ENCODE measurements around the gene MYF6. TPM values are rescaled to one million over a fixed set of nuclear protein-coding genes. Genes with fewer than 3 reads are reported as not detected.

Gene MYF6
- total RNA-seq, 1 donor from 2014 or later = not detected

GRCh38 chr12:80707830-80708258, 410 bp downstream of the MYF6 start:
- no peak for ATAC-seq

GRCh38 chr12:80708259-80708974, 983 bp downstream of the MYF6 start:
- ATAC-seq = no peak

GRCh38 chr12:80708975-80709328, 1.5 kb downstream of the MYF6 start:
- no peak for ATAC-seq

- no peak for ATAC-seq
Observed at GRCh38 chr12:80709811-80710726, 2.6 kb downstream of the MYF6 start.

GRCh38 chr12:80710727-80711449, 3.5 kb downstream of the MYF6 start:
- ATAC-seq = no peak

- ATAC-seq = no peak
Observed at GRCh38 chr12:80711866-80712265, 4.4 kb downstream of the MYF6 start.

- ATAC-seq = no peak
Observed at GRCh38 chr12:80712866-80713265, 5.4 kb downstream of the MYF6 start.

GRCh38 chr12:80713419-80713818, 6.0 kb downstream of the MYF6 start:
- ATAC-seq = no peak

- no peak for ATAC-seq
Observed at GRCh38 chr12:80714055-80714454, 6.6 kb downstream of the MYF6 start.

GRCh38 chr12:80714846-80715245, 7.4 kb downstream of the MYF6 start:
- ATAC-seq = no peak

GRCh38 chr12:80715713-80716249, 8.3 kb downstream of the MYF6 start:
- ATAC-seq = no peak

GRCh38 chr12:80716696-80717469, 9.4 kb downstream of the MYF6 start, which contains the start of gene MYF5:
Gene MYF5, plus strand, starts transcription at chr12:80716912. Its CDS starts 152 bp downstream, at chr12:80717064.
- ATAC-seq = no peak

- ATAC-seq = no peak
Observed at GRCh38 chr12:80717856-80718255, 10.4 kb downstream of the MYF6 start.

GRCh38 chr12:80720516-80720915, 13.1 kb downstream of the MYF6 start:
- ATAC-seq = no peak

GRCh38 chr12:80721326-80721725, 13.9 kb downstream of the MYF6 start:
- ATAC-seq = no peak

GRCh38 chr12:80745851-80746505, 38.5 kb downstream of the MYF6 start:
- ATAC-seq = no peak

GRCh38 chr12:80747800-80748199, 40.4 kb downstream of the MYF6 start:
- no peak for ATAC-seq

GRCh38 chr12:80749456-80749855, 42.0 kb downstream of the MYF6 start:
- no peak for ATAC-seq

- no peak for ATAC-seq
Observed at GRCh38 chr12:80752464-80752863, 45.0 kb downstream of the MYF6 start.

- no peak for ATAC-seq
Observed at GRCh38 chr12:80754274-80754673, 46.8 kb downstream of the MYF6 start.

GRCh38 chr12:80756875-80757274, 49.4 kb downstream of the MYF6 start:
- no peak for ATAC-seq
